ENCODE measurements around the gene ZDHHC13.

- no peak for TF ChIP-seq CTCF (IDR thresholded peaks at IDR 0.05 in 8 of 11, conservative IDR thresholded peaks at IDR 0.05 in 3 of 11)
- TF ChIP-seq POLR2A (IDR thresholded peaks at IDR 0.05): no peak
Observed at GRCh38 chr11:19183646-19184045, 66.7 kb downstream of the ZDHHC13 start.

Data from spleen (tissue), 7 donors.